Fibroblast of lung (primary cell): ENCODE data around the gene SLC9A5.

Experiments
- EZH2 ChIP-seq: IDR thresholded peaks from 2 replicates; pipeline ENCODE4 v1.5.1; 2012; ENCODE audit warnings: low read length, control low read depth, mild to moderate bottlenecking; ENCODE audit errors: missing control alignments
- TF ChIP-seq, protein P1 (sequence below), 2 donors: IDR thresholded peaks in 1 of 2; conservative IDR thresholded peaks in 1 of 2; 1 replicate in 1 of 2; 2 replicates in 1 of 2; pipeline ENCODE4 v1.5.1; 2011 to 2012; ENCODE audit warnings: low read length in 2 of 2, control low read depth in 1 of 2, inconsistent platforms in 1 of 2, low read depth in 1 of 2, mild to moderate bottlenecking in 1 of 2

- TF ChIP-seq, protein P1, sequence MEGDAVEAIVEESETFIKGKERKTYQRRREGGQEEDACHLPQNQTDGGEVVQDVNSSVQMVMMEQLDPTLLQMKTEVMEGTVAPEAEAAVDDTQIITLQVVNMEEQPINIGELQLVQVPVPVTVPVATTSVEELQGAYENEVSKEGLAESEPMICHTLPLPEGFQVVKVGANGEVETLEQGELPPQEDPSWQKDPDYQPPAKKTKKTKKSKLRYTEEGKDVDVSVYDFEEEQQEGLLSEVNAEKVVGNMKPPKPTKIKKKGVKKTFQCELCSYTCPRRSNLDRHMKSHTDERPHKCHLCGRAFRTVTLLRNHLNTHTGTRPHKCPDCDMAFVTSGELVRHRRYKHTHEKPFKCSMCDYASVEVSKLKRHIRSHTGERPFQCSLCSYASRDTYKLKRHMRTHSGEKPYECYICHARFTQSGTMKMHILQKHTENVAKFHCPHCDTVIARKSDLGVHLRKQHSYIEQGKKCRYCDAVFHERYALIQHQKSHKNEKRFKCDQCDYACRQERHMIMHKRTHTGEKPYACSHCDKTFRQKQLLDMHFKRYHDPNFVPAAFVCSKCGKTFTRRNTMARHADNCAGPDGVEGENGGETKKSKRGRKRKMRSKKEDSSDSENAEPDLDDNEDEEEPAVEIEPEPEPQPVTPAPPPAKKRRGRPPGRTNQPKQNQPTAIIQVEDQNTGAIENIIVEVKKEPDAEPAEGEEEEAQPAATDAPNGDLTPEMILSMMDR (conservative IDR thresholded peaks at IDR 0.05 in 1 of 2, IDR thresholded peaks at IDR 0.05 in 1 of 2; ENCODE audit: low read depth in 1 of 2, low read length in 2 of 2) = no peak
- no peak for TF ChIP-seq EZH2
Measured at GRCh38 chr16:67243481-67243880, 5.3 kb upstream of the SLC9A5 start.
